H1 (cell line): ENCODE data around the gene OXNAD1. TPM values are rescaled to one million over a fixed set of nuclear protein-coding genes. Genes with fewer than 3 reads are reported as not detected.

Experiments used
- SIX5 ChIP-seq: IDR thresholded peaks from 2 replicates; pipeline ENCODE4 v1.6.1; 2011; ENCODE audit warnings: mild to moderate bottlenecking, low read depth, low read length
- polyA plus RNA-seq, 7 experiments: library from polyadenylated mRNA; depleted of rRNA in 3 of 7; stranded (reverse) in 5 of 7; unstranded in 2 of 7; fragments of >200 nt in 5 of 7; fragments of 200-250 nt in 2 of 7; gene quantifications; 1 replicate in 5 of 7; 2 replicates in 1 of 7; 4 replicates in 1 of 7; pipeline versions ENCODE4 v1.2.1 to v1.2.3, GENCODE V29; 2011 to 2013; ENCODE audit warnings: missing spikeins in 2 of 7, mixed read lengths in 2 of 7
- total RNA-seq: library from RNA; stranded (reverse); fragmentation: NEBNext Ultra II Directional; extraction: Animal tissue kit (Norgen Biotek cat#: 25700); gene quantifications from 2 replicates; pipeline ENCODE4 v1.2.1, GENCODE V29; 2021

The OXNAD1 gene
- total and polyA plus RNA-seq, 2 of the 8 experiments (the other 6 are each of a cell fraction or from before 2014, with no cell fraction given), result 14.9 to 24.8 TPM

DNA sequence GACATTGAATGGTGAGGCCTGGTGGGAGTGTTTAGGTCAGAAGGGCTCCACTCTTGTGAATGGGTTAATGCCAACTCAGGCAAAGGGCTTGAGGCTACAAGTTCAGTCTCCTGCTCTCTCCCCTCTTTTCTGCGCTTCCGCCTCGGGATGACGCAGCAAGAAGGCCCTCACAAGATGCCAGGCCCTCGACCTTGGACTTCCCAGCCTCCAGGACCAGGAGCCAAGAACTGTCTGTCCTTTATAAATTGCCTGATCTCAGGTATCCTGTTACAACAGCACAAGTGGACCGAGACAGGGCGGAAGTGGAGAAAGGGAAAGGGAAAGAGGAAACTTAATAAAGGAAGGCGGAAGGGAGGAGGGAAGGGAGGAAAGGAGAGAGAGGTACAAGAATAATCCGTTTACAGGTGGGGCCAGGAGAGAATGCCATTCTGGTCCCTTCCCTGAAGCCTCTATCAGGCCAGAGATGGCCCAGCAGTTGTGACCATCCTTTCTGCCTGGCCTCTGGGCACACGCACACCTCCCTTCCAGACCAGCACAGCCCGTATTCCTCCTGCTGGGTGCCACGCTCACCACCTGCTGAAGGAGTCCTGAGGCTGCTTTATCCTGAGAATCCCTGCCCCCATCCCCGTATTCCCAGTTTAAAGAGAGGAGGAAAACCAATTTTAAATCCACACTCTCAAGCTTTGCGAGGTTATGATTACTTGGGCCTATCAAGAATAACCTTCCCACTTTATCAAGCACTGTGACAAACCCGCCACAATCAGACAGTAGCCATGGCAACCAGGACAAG is 64.2 kb downstream of the OXNAD1 start (continued):
- TF ChIP-seq SIX5, result no peak
